SHP77 (cell line): Measurements from ENCODE around the gene CXorf65.

Experiments
- DNase-seq, 2 experiments: peaks; one replicate each; lab custom pipeline; 2025; lab: John Stamatoyannopoulos, UW

Gene CXorf65

GRCh38 chrX:71106427-71106826 is at the start of gene CXorf65:
Gene CXorf65 (minus strand): TSS chrX:71106740. CDS start chrX:71106556, 184 bp downstream.
- no peak for DNase-seq

DNA sequence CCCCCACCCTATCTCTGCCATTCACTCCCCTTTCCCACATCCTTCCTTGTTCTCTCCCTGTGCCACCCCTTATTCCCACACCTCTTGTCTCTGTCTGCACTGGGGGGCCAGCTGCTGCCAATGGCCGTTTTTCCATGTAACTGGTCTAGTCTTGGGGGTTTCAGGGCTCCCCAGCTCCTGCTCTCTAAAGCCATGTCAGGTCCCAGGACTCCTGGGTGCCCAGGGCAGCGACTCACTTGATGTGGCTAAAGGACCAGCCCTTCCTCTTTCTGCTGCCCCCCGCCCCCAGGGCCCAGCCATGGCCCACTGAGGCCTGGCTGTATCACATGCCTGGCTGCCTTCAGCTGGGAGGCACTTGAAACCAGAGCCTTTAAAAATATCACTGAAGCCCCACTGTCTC is 48.1 kb upstream of the CXorf65 start:
- no peak for DNase-seq

DNA sequence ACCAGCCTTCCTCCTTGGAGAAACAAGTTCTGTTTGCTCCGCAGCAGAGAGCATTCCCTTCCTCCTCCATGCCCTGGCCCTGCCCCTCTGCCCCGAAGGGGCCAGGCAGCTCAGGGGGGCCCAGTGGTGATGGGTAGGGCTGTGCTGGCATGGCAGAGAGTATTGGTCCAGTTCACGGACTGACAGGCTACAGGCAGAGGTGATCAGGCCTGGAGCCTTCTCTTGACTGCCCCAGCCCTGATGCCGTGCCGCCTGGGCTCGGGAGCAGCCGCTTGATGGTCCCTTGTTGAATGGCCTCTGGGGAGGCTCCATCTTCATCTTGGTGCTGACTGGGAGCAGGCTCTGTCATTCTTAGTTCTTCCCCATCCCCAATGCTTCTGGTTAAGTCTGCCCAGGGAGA is 47.7 kb upstream of the CXorf65 start:
- no peak for DNase-seq

DNA sequence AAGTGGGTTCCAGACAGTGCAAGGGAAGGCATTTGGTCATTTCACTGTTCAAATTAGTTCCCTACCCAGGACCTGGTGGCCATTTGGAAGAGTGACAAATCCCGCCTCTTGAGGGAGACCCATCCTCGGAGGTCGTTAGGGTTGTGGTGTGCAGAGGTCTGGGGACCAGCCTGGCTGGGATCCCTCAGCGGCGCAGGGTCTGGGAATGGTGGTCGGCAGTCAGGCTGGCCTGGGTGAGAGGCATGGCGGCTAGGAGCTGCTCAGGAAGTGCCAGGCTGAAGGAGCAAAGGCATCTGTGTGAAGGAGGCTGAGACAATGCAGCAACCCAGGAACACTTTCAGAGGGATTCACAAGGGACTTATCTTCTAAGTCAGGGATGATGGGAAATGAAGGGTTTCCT is 44.8 kb upstream of the CXorf65 start:
- no peak for DNase-seq

GRCh38 chrX:71148278-71148663 is 41.7 kb upstream of the CXorf65 start:
- DNase-seq = no peak

DNA sequence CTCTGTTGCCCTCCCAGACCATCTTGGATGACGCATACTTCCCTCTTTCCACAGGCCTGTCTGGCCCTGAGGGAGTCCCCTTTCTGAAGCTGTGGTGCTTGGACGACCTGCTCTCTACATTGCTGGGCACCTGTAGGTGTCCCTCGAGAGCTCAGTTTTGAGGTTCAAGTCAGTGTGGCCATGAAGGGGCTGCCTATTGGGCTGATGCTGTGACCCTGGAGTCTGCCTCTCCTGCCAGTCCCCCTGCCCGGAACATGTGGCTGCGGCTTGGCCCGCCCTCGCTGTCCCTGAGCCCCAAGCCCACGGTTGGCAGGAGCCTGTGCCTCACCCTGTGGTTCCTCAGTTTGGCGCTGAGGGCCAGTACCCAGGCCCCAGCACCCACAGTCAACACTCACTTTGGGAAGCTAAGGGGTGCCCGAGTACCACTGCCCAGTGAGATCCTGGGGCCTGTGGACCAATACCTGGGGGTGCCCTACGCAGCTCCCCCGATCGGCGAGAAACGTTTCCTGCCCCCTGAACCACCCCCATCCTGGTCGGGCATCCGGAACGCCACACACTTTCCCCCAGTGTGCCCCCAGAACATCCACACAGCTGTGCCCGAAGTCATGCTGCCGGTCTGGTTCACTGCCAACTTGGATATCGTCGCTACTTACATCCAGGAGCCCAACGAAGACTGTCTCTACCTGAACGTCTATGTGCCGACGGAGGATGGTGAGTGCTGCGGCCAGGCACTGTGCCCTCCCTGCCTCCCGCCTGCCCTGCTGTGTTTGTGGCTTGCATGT is 41.1 kb upstream of the CXorf65 start:
- no peak for DNase-seq

GRCh38 chrX:71144651-71145050 is 38.1 kb upstream of the CXorf65 start, which contains the start of gene NLGN3:
Gene NLGN3 (plus strand): TSS chrX:71144841. CDS start chrX:71147750, 2,909 bp downstream.
- DNase-seq = no peak

DNA sequence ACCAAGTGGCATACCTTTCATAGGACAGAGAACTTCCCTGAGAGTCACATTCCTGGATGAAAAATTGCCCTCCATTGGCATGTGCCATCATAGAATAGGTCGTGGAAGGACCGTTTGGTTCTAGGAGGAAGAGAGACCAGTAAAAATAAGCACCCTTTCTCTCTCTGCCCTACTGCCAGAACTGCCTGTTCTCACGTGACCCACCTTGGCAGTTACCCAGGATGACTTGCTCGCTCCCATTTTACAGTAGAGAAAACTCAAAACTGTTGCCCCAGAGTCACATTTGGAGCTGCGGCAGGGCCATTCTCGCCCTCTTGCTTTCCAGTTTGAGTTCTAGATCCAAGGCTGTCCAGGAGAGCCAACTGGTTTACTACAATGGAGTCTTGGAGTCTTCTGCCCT is 37.0 kb upstream of the CXorf65 start:
- no peak for DNase-seq

DNA sequence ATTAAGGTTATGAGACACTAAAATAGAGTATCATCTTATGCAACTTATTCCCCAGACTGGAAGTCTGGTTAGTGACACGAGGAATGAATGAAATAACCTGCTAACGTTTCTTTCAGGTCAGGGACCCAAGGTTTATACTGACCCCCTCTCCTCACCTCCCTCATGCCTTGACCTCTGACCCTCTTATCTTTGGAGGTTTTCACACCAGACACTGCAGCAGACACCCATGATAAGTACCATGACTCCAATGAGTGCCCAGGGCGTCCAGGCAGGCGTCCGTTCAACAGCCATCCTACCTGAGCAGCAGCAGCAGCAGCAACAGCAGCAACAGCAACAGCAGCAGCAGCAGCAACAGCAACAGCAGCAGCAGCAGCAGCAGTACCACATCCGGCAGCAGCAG is 33.9 kb upstream of the CXorf65 start:
- no peak for DNase-seq

GRCh38 chrX:71131510-71131909 is 25.0 kb upstream of the CXorf65 start:
- DNase-seq = no peak

DNA sequence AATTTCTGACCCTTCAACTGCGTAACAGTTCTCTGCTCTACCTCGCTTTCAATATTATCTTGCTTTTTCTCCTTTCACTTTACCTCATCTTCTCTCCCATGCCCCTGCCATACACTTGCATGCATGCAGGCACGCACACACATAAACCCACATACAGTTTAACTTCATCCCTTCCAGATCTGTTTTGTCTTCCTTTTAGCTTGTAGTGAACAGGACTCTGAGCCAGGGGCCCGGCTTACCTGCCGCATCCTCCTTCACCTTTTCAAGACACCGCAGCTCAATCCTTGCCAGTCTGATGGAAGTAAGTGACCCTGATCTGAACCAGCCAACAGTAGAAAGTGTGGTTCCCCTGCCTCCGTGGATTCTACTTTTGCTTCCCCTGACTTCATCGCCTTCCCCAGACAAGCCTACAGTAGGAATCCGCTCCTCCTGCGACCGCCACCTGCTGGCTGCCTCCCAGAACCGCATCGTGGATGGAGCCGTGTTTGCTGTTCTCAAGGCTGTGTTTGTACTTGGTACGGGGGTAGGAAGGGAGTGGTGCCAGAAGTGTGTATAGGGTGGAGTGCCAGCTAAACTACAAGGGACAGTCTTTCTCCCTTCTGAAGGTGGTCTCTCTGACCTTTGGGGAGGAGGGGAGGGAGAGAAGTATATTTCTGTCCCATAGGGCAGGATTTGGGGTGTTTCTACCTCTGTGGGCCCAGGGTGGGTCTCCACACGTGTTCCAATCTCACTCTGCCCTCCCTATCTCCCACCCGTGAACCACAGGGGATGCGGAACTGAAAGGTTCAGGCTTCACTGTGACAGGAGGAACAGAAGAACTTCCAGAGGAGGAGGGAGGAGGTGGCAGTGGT is 22.6 kb upstream of the CXorf65 start:
- DNase-seq = peak in 1 of 2 experiments; percentile 3

DNA sequence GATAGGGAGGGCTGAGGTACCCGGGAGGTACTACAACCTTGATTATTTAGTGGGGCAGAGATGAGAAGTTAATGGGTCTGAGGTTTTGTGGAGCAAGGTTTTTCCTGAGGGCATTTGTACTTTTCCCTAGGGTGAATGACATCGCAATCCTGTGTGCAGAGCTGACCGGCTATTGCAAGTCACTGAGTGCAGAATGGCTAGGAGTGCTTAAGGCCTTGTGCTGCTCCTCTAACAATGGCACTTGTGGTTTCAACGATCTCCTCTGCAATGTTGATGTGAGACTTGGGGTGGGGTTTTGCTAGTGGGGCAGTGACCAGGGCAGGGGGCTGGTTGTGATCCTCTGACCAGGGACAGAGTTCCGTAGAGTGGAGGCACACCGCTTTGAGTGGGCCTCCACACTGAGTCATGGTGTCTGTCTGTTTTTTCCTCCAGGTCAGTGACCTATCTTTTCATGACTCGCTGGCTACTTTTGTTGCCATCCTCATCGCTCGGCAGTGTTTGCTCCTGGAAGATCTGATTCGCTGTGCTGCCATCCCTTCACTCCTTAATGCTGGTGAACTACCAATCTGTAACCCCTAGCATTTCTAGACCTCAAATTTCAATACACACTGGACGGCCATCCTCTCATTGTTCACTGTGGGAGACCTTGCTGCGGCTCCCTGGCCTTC is 21.8 kb upstream of the CXorf65 start:
- DNase-seq = no peak

GRCh38 chrX:71118985-71119535 is 12.5 kb upstream of the CXorf65 start:
- no peak for DNase-seq

DNA sequence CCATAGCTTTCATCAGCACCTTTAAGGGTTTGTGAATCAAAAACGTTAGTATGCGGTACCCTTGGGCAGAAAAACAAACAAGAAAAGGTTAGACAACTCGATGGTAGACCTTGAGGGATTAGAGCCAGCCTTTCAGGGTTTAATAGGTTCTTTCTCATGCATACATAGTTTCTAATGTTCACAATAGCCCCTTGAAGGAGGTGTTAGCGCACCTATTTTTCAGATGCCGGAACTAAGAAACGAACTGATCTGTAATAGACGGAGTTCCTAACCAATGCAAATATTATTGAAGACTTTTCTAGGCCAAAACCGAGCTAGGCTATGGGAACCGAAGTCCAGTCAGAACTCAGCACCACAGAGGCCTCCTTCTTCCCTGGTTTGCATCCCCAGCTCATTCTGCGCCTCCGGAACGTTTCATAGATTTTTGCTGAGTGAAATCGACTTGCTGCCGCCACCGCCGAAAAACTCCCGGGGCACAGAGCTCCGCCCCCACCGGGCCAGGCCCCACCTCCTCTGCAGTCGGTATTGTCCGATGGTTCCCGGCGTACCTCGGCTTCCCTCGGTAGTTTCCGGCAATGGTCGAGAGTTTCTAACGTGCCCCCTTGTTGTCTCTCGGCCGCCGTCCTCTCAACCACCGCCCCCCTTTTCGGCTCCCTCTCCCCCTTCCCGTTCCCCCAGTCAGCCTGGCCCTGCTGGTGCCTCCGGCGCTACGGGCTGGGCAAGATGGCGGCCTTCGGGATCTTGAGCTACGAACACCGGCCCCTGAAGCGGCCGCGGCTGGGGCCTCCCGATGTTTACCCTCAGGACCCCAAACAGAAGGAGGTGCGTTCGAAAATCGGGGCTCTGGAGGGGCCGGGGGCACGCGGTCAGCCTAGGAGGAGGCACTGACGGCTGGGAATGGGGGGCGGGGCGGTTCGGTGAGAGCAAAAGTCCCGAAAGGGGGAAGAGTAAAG is 11.8 kb upstream of the CXorf65 start, which contains the start of gene MED12:
TSS of gene MED12 (plus strand) at position 565 of the 953 bp plus-strand sequence. CDS start at position 724, 159 bp downstream.
- DNase-seq = peak; percentile 52 to 59

- no peak for DNase-seq
These were observed 10.8 kb upstream of the CXorf65 start for GRCh38 chrX:71117358-71117757.

DNA sequence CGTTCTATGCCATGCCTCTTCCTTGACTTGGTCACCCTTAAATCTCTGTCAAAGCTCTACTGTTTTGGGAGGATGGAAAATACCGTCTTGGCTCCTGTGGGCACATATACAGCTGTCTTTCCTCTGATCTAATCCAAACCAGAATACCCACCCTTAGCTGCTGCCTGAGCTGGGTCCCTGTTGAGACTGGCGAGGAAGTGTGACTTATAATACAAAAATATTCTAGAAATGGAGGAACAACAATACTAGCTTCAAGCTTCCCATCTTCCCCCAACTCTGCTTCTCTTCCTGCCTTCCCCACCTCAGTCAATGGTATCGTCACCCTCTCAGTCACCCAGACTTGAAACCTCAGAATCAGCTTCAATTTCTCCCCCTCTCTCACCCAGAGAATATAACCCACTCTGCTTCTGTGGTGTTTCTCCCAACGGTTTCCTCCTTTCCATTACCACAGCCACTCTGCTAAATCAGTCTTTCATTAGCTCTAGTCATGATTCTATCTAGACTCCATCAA is 5.4 kb upstream of the CXorf65 start:
- DNase-seq = no peak

GRCh38 chrX:71111141-71111843 is 4.8 kb upstream of the CXorf65 start, which contains the start of gene IL2RG:
Gene IL2RG (minus strand): TSS chrX:71111577. CDS start chrX:71111539, 38 bp downstream.
- DNase-seq = no peak

- DNase-seq = no peak
These were observed 2.5 kb upstream of the CXorf65 start for GRCh38 chrX:71109051-71109450.

GRCh38 chrX:71107762-71108360 is 1.3 kb upstream of the CXorf65 start:
- DNase-seq = no peak
